ENCODE results near the gene CHST12.

DNA sequence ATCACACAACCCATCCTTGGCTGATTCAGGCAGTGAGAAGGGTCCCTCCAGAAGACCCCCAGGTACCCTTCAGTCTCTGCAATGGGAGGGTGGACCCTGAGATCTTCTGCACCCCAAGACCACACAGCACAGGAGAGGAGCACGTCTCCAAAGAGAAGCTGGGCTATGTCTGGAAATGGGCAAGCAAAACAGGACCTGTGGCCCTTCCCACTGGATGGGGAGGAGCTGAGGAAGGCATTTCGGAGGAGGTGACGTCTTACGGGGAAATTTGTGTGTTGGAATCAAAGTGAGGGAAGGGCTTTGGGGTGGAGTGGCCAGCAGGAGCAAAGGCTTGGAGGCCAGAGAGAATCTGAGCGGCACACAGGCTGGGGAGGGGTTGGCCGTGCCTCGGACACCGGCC, 56.3 kb downstream of the CHST12 start:
- TF ChIP-seq, protein P1, sequence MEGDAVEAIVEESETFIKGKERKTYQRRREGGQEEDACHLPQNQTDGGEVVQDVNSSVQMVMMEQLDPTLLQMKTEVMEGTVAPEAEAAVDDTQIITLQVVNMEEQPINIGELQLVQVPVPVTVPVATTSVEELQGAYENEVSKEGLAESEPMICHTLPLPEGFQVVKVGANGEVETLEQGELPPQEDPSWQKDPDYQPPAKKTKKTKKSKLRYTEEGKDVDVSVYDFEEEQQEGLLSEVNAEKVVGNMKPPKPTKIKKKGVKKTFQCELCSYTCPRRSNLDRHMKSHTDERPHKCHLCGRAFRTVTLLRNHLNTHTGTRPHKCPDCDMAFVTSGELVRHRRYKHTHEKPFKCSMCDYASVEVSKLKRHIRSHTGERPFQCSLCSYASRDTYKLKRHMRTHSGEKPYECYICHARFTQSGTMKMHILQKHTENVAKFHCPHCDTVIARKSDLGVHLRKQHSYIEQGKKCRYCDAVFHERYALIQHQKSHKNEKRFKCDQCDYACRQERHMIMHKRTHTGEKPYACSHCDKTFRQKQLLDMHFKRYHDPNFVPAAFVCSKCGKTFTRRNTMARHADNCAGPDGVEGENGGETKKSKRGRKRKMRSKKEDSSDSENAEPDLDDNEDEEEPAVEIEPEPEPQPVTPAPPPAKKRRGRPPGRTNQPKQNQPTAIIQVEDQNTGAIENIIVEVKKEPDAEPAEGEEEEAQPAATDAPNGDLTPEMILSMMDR (IDR thresholded peaks at IDR 0.05), result no peak
- TF ChIP-seq POLR2A (IDR thresholded peaks at IDR 0.05), result no peak

All from right lobe of liver (tissue), 4 donors.